ENCODE results near the gene RMND1.
"Not testable (repeated sequence)": the region's sequence is repeated elsewhere in the genome, so short reads cannot be mapped to it uniquely, and the experiment has no call there.

The RMND1 gene

GRCh38 chr6:151451950-151452749, at the start of gene RMND1:
Gene RMND1, minus strand, starts transcription at chr6:151452126. Its CDS starts 6,315 bp downstream, at chr6:151445811.
- DNase-seq (ENCODE audit: low read depth): peak; percentile 100

- no peak for DNase-seq (ENCODE audit: low read depth)
Observed at GRCh38 chr6:151499551-151499950, 47.6 kb upstream of the RMND1 start.

- no peak for DNase-seq (ENCODE audit: low read depth)
Observed at GRCh38 chr6:151498327-151498726, 46.4 kb upstream of the RMND1 start.

- DNase-seq (ENCODE audit: low read depth): no peak
Observed at GRCh38 chr6:151497905-151498304, 46.0 kb upstream of the RMND1 start.

- DNase-seq (ENCODE audit: low read depth): no peak
Observed at GRCh38 chr6:151495380-151495779, 43.5 kb upstream of the RMND1 start.

- no peak for DNase-seq (ENCODE audit: low read depth)
Observed at GRCh38 chr6:151494936-151495320, 43.0 kb upstream of the RMND1 start.

- DNase-seq (ENCODE audit: low read depth): no peak
Observed at GRCh38 chr6:151494235-151494935, 42.5 kb upstream of the RMND1 start.

GRCh38 chr6:151493804-151494234, 41.9 kb upstream of the RMND1 start, which contains the start of gene CCDC170:
Gene CCDC170, plus strand, starts transcription at chr6:151494017. Its CDS starts 112 bp downstream, at chr6:151494129.
- DNase-seq (ENCODE audit: low read depth): no peak

GRCh38 chr6:151493161-151493803, 41.4 kb upstream of the RMND1 start:
- DNase-seq (ENCODE audit: low read depth): no peak

GRCh38 chr6:151490996-151491395, 39.1 kb upstream of the RMND1 start:
- DNase-seq (ENCODE audit: low read depth): no peak

- no peak for DNase-seq (ENCODE audit: low read depth)
Observed at GRCh38 chr6:151488226-151488625, 36.3 kb upstream of the RMND1 start.

- DNase-seq (ENCODE audit: low read depth): no peak
Observed at GRCh38 chr6:151483994-151484393, 32.1 kb upstream of the RMND1 start.

- no peak for DNase-seq (ENCODE audit: low read depth)
Observed at GRCh38 chr6:151482290-151482689, 30.4 kb upstream of the RMND1 start.

GRCh38 chr6:151481786-151482185, 29.9 kb upstream of the RMND1 start:
- no peak for DNase-seq (ENCODE audit: low read depth)

GRCh38 chr6:151478670-151479069, 26.7 kb upstream of the RMND1 start:
- DNase-seq (ENCODE audit: low read depth): no peak

GRCh38 chr6:151477726-151478125, 25.8 kb upstream of the RMND1 start:
- DNase-seq (ENCODE audit: low read depth): no peak

- DNase-seq (ENCODE audit: low read depth): peak; percentile 32
Observed at GRCh38 chr6:151475653-151476523, 24.0 kb upstream of the RMND1 start.

- DNase-seq (ENCODE audit: low read depth): no peak
Observed at GRCh38 chr6:151464702-151465101, 12.8 kb upstream of the RMND1 start.

GRCh38 chr6:151461673-151462072, 9.7 kb upstream of the RMND1 start:
- no peak for DNase-seq (ENCODE audit: low read depth)

GRCh38 chr6:151455751-151456398, 3.9 kb upstream of the RMND1 start:
- not testable (repeated sequence) for DNase-seq (ENCODE audit: low read depth)

GRCh38 chr6:151452750-151453427, 963 bp upstream of the RMND1 start:
- DNase-seq (ENCODE audit: low read depth): no peak

Measured in fibroblast of the conjunctiva (primary cell).